A549 (cell line): ENCODE measurements around the gene MTERF2. TPM values are rescaled to one million over a fixed set of nuclear protein-coding genes. Genes with fewer than 3 reads are reported as not detected.

ENCODE experiments used
- ATAC-seq, 2 experiments: fragments of 200-7000 bp in 1 of 2; fragments of >200 bp in 1 of 2; cut with Nextera tagmentation in 1 of 2; cut with Tn5 transposase in 1 of 2; 3 replicates each; pipeline versions ENCODE4 v1.8.0 to v1.9.1; 2018 to 2020; ENCODE audit warnings: mild to moderate bottlenecking in 1 of 2, moderate library complexity in 1 of 2
- CTCF ChIA-PET: fragments of 300-600 bp; sonication (Branson Sonifier 250); formaldehyde crosslinking; extraction: SDS; loops from one replicate; lab custom pipeline; 2021; ENCODE audit warnings: antibody characterized with exemption, inconsistent platforms; lab: Yijun Ruan, JAX
- POLR2A ChIA-PET: fragments of 350-600 bp; formaldehyde crosslinking; extraction: SDS; loops from one replicate; lab custom pipeline; 2021; ENCODE audit warnings: antibody characterized with exemption, inconsistent platforms; lab: Yijun Ruan, JAX
- DNase-seq, 2 experiments: peaks; one replicate each; pipeline versions ENCODE4 v3.0.0 to v3.0.0-alpha.2; 2011 to 2016; ENCODE audit warnings: low read depth in 1 of 2, low spot score in 1 of 2
- FAIRE-seq: peaks from 2 replicates; lab custom pipeline; 2011; peaks lifted over from hg19 to GRCh38; lab: Jason Lieb, UNC
- H3K27ac ChIP-seq, 2 experiments: fragments of >200 bp; sonication (Bioruptor Twin); formaldehyde crosslinking; 3 replicates each; pipeline ENCODE4 v1.5.1; 2016 to 2017
- H3K4me1 ChIP-seq: fragments of >200 bp; sonication (Bioruptor Twin); formaldehyde crosslinking; 3 replicates; pipeline ENCODE4 v1.6.1; 2016
- H3K4me2 ChIP-seq: fragments of >200 bp; sonication (Bioruptor Twin); formaldehyde crosslinking; 3 replicates; pipeline ENCODE4 v1.6.1; 2016
- H3K4me3 ChIP-seq: fragments of >200 bp; sonication (Bioruptor Twin); formaldehyde crosslinking; 3 replicates; pipeline ENCODE4 v1.5.1; 2016
- H3K9me3 ChIP-seq: fragments of >200 bp; sonication (Bioruptor Twin); formaldehyde crosslinking; 3 replicates; pipeline ENCODE4 v1.6.1; 2016
- CBX8 ChIP-seq: fragments of 200-600 bp; sonication (generic); IDR thresholded peaks from 2 replicates; pipeline ENCODE4 v1.6.1; 2016
- CHD2 ChIP-seq: fragments of 150-350 bp; IDR thresholded peaks from 2 replicates; pipeline ENCODE4 v1.6.1; 2014; ENCODE audit warnings: low read length; ENCODE audit not compliant: partially characterized antibody
- EHF ChIP-seq: fragments of 250-450 bp; sonication (Bioruptor Pico); IDR thresholded peaks from 2 replicates; pipeline ENCODE4 v1.5.0; 2020; ENCODE audit warnings: mild to moderate bottlenecking
- EP300 ChIP-seq, 2 experiments: fragments of >200 bp; sonication (Bioruptor Twin); formaldehyde crosslinking; IDR thresholded peaks; 2 replicates in 1 of 2; 3 replicates in 1 of 2; pipeline ENCODE4 v1.6.1; 2016 to 2017
- FOSL2 ChIP-seq, 2 experiments: fragments of 450-650 bp in 1 of 2; fragments of >200 bp in 1 of 2; sonication (Bioruptor Twin) in 1 of 2; formaldehyde crosslinking; IDR thresholded peaks; 2 replicates each; pipeline versions ENCODE4 v1.5.0 to v1.6.1; 2016 to 2020; ENCODE audit warnings: mild to moderate bottlenecking in 1 of 2, moderate library complexity in 1 of 2
- FOXS1 ChIP-seq: fragments of 250-450 bp; sonication (Bioruptor Pico); IDR thresholded peaks from 2 replicates; pipeline ENCODE4 v1.5.0; 2020; ENCODE audit warnings: mild to moderate bottlenecking, moderate library complexity
- GATA3 ChIP-seq: IDR thresholded peaks from 2 replicates; pipeline ENCODE4 v1.6.1; 2012; ENCODE audit warnings: borderline replicate concordance
- HDAC2 ChIP-seq: fragments of 200-600 bp; sonication (generic); IDR thresholded peaks from 2 replicates; pipeline ENCODE4 v1.6.1; 2016
- KDM1A ChIP-seq: fragments of 200-600 bp; sonication (generic); IDR thresholded peaks from 2 replicates; pipeline ENCODE4 v1.6.1; 2016; ENCODE audit warnings: low read depth, mild to moderate bottlenecking
- MYC ChIP-seq: IDR thresholded peaks from 2 replicates; pipeline ENCODE4 v1.6.1; 2012; ENCODE audit warnings: mild to moderate bottlenecking, inconsistent platforms, low read length, improper control_type of control experiment, borderline replicate concordance
- NPAS2 ChIP-seq: fragments of 250-450 bp; sonication (Bioruptor Pico); IDR thresholded peaks from 2 replicates; pipeline ENCODE4 v1.8.0; 2022; ENCODE audit warnings: mild to moderate bottlenecking, moderate library complexity, borderline replicate concordance
- NR3C1 ChIP-seq: fragments of >200 bp; sonication (Bioruptor Twin); formaldehyde crosslinking; IDR thresholded peaks from 3 replicates; pipeline ENCODE4 v1.6.1; 2017
- POLR2AphosphoS2 ChIP-seq: conservative IDR thresholded peaks from 2 replicates; pipeline ENCODE4 v1.6.1; 2012; ENCODE audit warnings: low read length, improper control_type of control experiment, inconsistent platforms
- RAD21 ChIP-seq, 2 experiments: fragments of >200 bp in 1 of 2; sonication (Bioruptor Twin) in 1 of 2; formaldehyde crosslinking in 1 of 2; IDR thresholded peaks in 1 of 2; conservative IDR thresholded peaks in 1 of 2; 2 replicates in 1 of 2; 3 replicates in 1 of 2; pipeline ENCODE4 v1.6.1; 2012 to 2018; ENCODE audit warnings: inconsistent platforms in 1 of 2
- RARB ChIP-seq: fragments of 250-450 bp; sonication (Bioruptor Pico); IDR thresholded peaks from 2 replicates; pipeline ENCODE4 v1.8.0; 2021; ENCODE audit warnings: mild to moderate bottlenecking, moderate library complexity
- RFX5 ChIP-seq: fragments of 450-650 bp; IDR thresholded peaks from 2 replicates; pipeline ENCODE4 v1.7.1; 2014; ENCODE audit warnings: antibody characterized with exemption, mild to moderate bottlenecking, moderate library complexity
- RNF2 ChIP-seq: fragments of 200-600 bp; sonication (generic); IDR thresholded peaks from 2 replicates; pipeline ENCODE4 v1.6.1; 2016; ENCODE audit warnings: low read depth, mild to moderate bottlenecking, antibody characterized with exemption, moderate library complexity, borderline replicate concordance
- WGBS: methylation state at CpG from one replicate; pipeline ENCODE4 v1.1.6; 2017; ENCODE audit errors: missing lambda C conversion rate; 5-methylcytosine and 5-hydroxymethylcytosine counted together
- polyA plus RNA-seq, 4 experiments: library from polyadenylated mRNA; depleted of rRNA in 3 of 4; stranded (reverse); fragments of >200 nt; fragmentation: RNase III in 1 of 4; extraction: RNeasy Plus Mini Kit Qiagen cat#74134 plus additional on column Dnase treatment in 1 of 4; gene quantifications; 2 replicates in 3 of 4; 3 replicates in 1 of 4; pipeline ENCODE4 v1.2.3, GENCODE V29; 2011 to 2017
- TF ChIP-seq, protein P1 (sequence below): IDR thresholded peaks from 2 replicates; pipeline ENCODE4 v1.6.1; 2012
- TF ChIP-seq, protein P2 (sequence below): fragments of 250-450 bp; sonication (Bioruptor Pico); IDR thresholded peaks from 2 replicates; pipeline ENCODE4 v1.5.0; 2020; ENCODE audit warnings: low read depth, mild to moderate bottlenecking, moderate library complexity
- TF ChIP-seq, protein P3 (sequence below): IDR thresholded peaks from 2 replicates; pipeline ENCODE4 v1.6.1; 2012
- TF ChIP-seq, protein P4 (sequence below): fragments of 450-650 bp; IDR thresholded peaks from 2 replicates; pipeline ENCODE4 v1.6.1; 2014; ENCODE audit warnings: antibody characterized with exemption
- TF ChIP-seq, protein P5 (sequence below): fragments of >200 bp; sonication (Bioruptor Twin); formaldehyde crosslinking; IDR thresholded peaks from 3 replicates; pipeline ENCODE4 v1.5.1; 2016
- TF ChIP-seq, protein P6 (sequence below): fragments of 150-350 bp; IDR thresholded peaks from 2 replicates; pipeline ENCODE4 v1.6.1; 2014; ENCODE audit warnings: low read depth, mild to moderate bottlenecking, low read length
- TF ChIP-seq, protein P7 (sequence below): IDR thresholded peaks from 2 replicates; pipeline ENCODE4 v1.6.1; 2012; ENCODE audit warnings: low read depth, borderline replicate concordance
- TF ChIP-seq, protein P8 (sequence below): fragments of >200 bp; sonication (Bioruptor Twin); formaldehyde crosslinking; IDR thresholded peaks from 2 replicates; pipeline ENCODE4 v1.6.1; 2016

MTERF2 gene
- polyA plus RNA-seq, 2 of the 4 experiments (the other 2 are of a cell fraction) = 13.9 to 14.5 TPM

DNA sequence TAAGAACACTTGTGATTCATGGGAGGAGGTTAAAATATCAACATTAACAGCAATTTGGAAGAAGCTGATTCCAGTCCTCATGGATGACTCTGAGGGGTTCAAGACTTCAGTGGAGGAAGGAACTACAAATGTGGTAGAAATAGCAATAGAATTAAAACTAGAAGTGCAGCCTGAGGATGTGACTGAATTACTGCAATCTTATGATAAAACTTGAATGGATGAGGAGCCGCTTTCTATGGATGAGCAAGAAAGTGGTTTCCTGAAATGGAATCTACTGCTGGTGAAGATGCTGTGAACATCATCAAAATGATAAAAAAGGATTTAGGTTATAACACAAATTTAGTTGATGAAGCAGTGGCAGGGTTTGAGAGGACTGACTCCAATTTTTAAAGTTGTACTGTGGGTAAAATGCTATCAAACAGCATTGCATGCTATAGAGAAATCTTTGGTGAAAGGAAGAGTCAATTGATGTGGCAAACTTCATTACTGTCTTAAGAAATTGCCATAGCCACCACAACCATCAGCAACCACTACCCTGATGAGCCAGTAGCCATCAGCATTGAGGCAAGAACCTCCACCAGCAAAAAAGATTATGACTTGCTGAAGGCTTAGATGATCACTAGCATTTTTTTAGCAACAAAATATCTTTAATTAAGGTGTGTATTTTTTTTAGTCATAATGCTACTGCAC is 25.9 kb upstream of the MTERF2 start:
- H3K4me2 ChIP-seq = no peak overlapping the region
- no peaks in the 10 kb centered on the region for H3K9me3 ChIP-seq
- FAIRE-seq (no peak), ATAC-seq (no peak), DNase-seq (no peak)
- POLR2A ChIA-PET = no interaction called here
- H3K4me3 ChIP-seq = no peak overlapping the region
- WGBS = 100% methylated on average over 1 of the region's 1 CpG
- CTCF ChIA-PET = interaction anchor here (0.6 to 2.0 kb wide), 5 partner anchors 13 to 92 kb away, joined by 3 to 7 read pairs (median 3); no protein-coding TSS in a partner anchor
- no peak overlapping the region for H3K27ac ChIP-seq
- no peaks in the 10 kb centered on the region for H3K4me1 ChIP-seq
- TF ChIP-seq HDAC2 = no peak
- TF ChIP-seq NPAS2 (CRISPR knock-in tag) = no peak
- TF ChIP-seq GATA3 = no peak
- no peak for TF ChIP-seq FOXS1 (CRISPR knock-in tag)
- TF ChIP-seq, protein P1, sequence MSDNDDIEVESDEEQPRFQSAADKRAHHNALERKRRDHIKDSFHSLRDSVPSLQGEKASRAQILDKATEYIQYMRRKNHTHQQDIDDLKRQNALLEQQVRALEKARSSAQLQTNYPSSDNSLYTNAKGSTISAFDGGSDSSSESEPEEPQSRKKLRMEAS = no peak
- TF ChIP-seq EP300 (IDR thresholded peaks at IDR 0.05) = no peak
- TF ChIP-seq RNF2 = no peak
- TF ChIP-seq POLR2AphosphoS2 = no peak
- no peak for TF ChIP-seq MYC

DNA sequence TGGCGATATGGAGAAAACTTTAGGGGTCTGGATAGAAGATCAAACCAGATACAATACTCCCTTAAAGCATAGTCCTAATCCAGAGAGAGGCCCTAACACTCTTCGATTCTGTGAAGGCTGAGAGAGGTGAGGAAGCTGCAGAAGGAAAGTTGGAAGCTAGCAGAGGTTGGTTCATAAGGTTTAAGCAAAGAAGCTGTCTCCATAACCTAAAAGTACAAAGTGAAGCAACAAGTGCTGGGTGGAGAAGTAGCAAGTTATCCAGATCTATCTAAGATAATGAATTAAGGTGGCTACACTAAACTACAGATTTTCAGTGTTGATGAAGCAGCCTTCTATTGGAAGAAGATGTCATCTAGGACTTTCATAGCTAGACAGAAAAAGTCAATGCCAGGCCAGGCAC is 24.6 kb upstream of the MTERF2 start:
- ChIA-PET POLR2A (no interaction called here), CTCF (interaction anchor here (1.0 to 1.1 kb wide), 2 partner anchors 9 kb away, joined by 3 to 4 read pairs; no protein-coding TSS in a partner anchor)
- Histone ChIP-seq H3K9me3 (no peaks in the 10 kb centered on the region), H3K4me1 (no peaks in the 10 kb centered on the region), H3K4me3 (no peak overlapping the region), H3K4me2 (no peak overlapping the region), H3K27ac (no peak overlapping the region)
- no peak for TF ChIP-seq KDM1A
- no peak for TF ChIP-seq RFX5
- TF ChIP-seq, protein P2, sequence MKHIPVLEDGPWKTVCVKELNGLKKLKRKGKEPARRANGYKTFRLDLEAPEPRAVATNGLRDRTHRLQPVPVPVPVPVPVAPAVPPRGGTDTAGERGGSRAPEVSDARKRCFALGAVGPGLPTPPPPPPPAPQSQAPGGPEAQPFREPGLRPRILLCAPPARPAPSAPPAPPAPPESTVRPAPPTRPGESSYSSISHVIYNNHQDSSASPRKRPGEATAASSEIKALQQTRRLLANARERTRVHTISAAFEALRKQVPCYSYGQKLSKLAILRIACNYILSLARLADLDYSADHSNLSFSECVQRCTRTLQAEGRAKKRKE (CRISPR knock-in tag) = no peak
- TF ChIP-seq, protein P3, sequence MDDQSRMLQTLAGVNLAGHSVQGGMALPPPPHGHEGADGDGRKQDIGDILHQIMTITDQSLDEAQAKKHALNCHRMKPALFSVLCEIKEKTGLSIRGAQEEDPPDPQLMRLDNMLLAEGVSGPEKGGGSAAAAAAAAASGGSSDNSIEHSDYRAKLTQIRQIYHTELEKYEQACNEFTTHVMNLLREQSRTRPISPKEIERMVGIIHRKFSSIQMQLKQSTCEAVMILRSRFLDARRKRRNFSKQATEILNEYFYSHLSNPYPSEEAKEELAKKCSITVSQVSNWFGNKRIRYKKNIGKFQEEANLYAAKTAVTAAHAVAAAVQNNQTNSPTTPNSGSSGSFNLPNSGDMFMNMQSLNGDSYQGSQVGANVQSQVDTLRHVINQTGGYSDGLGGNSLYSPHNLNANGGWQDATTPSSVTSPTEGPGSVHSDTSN = no peak
- TF ChIP-seq, protein P4, sequence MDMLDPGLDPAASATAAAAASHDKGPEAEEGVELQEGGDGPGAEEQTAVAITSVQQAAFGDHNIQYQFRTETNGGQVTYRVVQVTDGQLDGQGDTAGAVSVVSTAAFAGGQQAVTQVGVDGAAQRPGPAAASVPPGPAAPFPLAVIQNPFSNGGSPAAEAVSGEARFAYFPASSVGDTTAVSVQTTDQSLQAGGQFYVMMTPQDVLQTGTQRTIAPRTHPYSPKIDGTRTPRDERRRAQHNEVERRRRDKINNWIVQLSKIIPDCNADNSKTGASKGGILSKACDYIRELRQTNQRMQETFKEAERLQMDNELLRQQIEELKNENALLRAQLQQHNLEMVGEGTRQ = no peak
- no peak for TF ChIP-seq NR3C1
- TF ChIP-seq, protein P5, sequence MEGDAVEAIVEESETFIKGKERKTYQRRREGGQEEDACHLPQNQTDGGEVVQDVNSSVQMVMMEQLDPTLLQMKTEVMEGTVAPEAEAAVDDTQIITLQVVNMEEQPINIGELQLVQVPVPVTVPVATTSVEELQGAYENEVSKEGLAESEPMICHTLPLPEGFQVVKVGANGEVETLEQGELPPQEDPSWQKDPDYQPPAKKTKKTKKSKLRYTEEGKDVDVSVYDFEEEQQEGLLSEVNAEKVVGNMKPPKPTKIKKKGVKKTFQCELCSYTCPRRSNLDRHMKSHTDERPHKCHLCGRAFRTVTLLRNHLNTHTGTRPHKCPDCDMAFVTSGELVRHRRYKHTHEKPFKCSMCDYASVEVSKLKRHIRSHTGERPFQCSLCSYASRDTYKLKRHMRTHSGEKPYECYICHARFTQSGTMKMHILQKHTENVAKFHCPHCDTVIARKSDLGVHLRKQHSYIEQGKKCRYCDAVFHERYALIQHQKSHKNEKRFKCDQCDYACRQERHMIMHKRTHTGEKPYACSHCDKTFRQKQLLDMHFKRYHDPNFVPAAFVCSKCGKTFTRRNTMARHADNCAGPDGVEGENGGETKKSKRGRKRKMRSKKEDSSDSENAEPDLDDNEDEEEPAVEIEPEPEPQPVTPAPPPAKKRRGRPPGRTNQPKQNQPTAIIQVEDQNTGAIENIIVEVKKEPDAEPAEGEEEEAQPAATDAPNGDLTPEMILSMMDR = no peak
- TF ChIP-seq CHD2 = no peak
- DNase-seq (no peak), FAIRE-seq (no peak), ATAC-seq (no peak)
- 93% methylated on average over 2 of the region's 2 CpGs for WGBS

DNA sequence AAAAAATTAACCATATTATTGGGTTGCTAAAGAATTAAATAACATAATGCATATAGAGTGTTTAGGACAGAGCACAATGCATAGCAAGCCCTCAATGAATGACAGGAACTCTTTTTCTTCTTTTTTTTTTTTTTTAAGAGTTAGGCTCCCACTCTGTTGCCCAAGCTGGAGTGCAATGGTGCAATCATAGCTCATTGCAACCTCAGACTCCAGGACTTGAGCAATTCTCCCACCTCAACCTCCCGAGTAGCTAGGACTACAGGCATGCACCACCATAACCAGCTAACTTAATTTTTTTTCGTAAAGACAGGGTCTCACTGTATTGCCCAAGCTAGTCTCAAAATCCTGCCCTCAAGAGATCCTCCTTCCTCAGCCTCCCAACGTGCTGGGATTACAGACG is 20.5 kb upstream of the MTERF2 start:
- no peaks in the 10 kb centered on the region for H3K4me1 ChIP-seq
- H3K27ac ChIP-seq = no peak overlapping the region
- WGBS = 89% methylated on average over 4 of the region's 4 CpGs
- no peak for ATAC-seq
- no peaks in the 10 kb centered on the region for H3K9me3 ChIP-seq
- no peak for FAIRE-seq
- DNase-seq = no peak
- no peak overlapping the region for H3K4me3 ChIP-seq
- ChIA-PET CTCF (no interaction called here), POLR2A (interaction anchor here (0.6 kb wide), 1 partner anchor 21 kb away, joined by 3 read pairs; the partner anchor contains the start of gene MTERF2)
- H3K4me2 ChIP-seq = no peak overlapping the region
- TF ChIP-seq, protein P6, sequence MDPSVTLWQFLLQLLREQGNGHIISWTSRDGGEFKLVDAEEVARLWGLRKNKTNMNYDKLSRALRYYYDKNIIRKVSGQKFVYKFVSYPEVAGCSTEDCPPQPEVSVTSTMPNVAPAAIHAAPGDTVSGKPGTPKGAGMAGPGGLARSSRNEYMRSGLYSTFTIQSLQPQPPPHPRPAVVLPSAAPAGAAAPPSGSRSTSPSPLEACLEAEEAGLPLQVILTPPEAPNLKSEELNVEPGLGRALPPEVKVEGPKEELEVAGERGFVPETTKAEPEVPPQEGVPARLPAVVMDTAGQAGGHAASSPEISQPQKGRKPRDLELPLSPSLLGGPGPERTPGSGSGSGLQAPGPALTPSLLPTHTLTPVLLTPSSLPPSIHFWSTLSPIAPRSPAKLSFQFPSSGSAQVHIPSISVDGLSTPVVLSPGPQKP = no peak
- TF ChIP-seq EHF (CRISPR knock-in tag) (no peak), RAD21 (conservative IDR thresholded peaks at IDR 0.05 in 1 of 2, IDR thresholded peaks at IDR 0.05 in 1 of 2) (no peak), FOSL2 (IDR thresholded peaks at IDR 0.05) (no peak), FOSL2 (CRISPR knock-in tag; IDR thresholded peaks at IDR 0.05) (no peak), CBX8 (no peak), RARB (CRISPR knock-in tag) (no peak)
- TF ChIP-seq, protein P7, sequence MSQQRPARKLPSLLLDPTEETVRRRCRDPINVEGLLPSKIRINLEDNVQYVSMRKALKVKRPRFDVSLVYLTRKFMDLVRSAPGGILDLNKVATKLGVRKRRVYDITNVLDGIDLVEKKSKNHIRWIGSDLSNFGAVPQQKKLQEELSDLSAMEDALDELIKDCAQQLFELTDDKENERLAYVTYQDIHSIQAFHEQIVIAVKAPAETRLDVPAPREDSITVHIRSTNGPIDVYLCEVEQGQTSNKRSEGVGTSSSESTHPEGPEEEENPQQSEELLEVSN = no peak
- TF ChIP-seq, protein P4 = no peak
- TF ChIP-seq, protein P8, sequence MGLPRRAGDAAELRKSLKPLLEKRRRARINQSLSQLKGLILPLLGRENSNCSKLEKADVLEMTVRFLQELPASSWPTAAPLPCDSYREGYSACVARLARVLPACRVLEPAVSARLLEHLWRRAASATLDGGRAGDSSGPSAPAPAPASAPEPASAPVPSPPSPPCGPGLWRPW = no peak
